A673 (cell line): ENCODE measurements around the gene IGFBP5.

Experiments used
- CTCF ChIP-seq: fragments of 300-800, 200-600 bp; sonication (generic); conservative IDR thresholded peaks from 2 replicates; pipeline ENCODE4 v1.5.1; 2017; ENCODE audit warnings: low read depth, mild to moderate bottlenecking, antibody characterized with exemption, low read length, moderate library complexity, mixed read lengths
- EZH2 ChIP-seq: fragments of 200-600 bp; sonication (generic); IDR thresholded peaks from 2 replicates; pipeline ENCODE4 v1.6.1; 2017; ENCODE audit warnings: borderline replicate concordance, low read depth, mild to moderate bottlenecking, mixed read lengths, antibody characterized with exemption, low read length; ENCODE audit not compliant: poor library complexity, severe bottlenecking

GRCh38 chr2:216632952-216633615 lies 62.3 kb downstream of the IGFBP5 start, which contains the start of gene IGFBP2:
- TF ChIP-seq EZH2 (no peak), CTCF (no peak)
